OCI-LY1 (cell line): ENCODE results near the gene KRTAP10-2.

Source experiments
- EZH2 ChIP-seq: fragments of 200-600 bp; sonication (generic), shearing (Covaris generic); IDR thresholded peaks from 2 replicates; pipeline ENCODE4 v1.8.0; 2017; ENCODE audit warnings: borderline replicate concordance, mixed run types, mild to moderate bottlenecking, antibody characterized with exemption, low read length, moderate library complexity, mixed read lengths
- TF ChIP-seq, protein P1 (sequence below): fragments of 200-600 bp; sonication (generic), shearing (Covaris generic); IDR thresholded peaks from 2 replicates; pipeline ENCODE4 v1.5.1; 2017; ENCODE audit warnings: mild to moderate bottlenecking, antibody characterized with exemption, low read length, moderate library complexity, mixed read lengths

DNA sequence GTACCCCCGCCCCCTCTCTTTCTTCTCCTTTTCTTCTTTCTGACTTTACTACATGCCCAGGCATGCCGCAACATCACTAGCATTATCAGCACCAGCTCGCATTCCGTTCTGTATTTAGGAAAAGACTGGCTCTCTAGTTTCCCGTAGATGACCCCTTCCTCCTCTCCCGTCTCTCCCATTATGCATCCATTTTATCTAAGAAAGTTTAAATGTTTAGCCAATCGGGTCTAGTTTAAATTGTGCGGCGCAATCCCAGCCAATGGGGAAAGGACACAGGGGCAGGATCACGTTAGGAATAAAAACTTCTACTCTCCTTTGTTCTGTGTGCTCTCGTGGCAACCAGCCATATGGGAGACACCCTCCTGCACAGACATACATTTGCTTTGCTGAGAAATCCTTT, 46.8 kb upstream of the KRTAP10-2 start:
- TF ChIP-seq, protein P1, sequence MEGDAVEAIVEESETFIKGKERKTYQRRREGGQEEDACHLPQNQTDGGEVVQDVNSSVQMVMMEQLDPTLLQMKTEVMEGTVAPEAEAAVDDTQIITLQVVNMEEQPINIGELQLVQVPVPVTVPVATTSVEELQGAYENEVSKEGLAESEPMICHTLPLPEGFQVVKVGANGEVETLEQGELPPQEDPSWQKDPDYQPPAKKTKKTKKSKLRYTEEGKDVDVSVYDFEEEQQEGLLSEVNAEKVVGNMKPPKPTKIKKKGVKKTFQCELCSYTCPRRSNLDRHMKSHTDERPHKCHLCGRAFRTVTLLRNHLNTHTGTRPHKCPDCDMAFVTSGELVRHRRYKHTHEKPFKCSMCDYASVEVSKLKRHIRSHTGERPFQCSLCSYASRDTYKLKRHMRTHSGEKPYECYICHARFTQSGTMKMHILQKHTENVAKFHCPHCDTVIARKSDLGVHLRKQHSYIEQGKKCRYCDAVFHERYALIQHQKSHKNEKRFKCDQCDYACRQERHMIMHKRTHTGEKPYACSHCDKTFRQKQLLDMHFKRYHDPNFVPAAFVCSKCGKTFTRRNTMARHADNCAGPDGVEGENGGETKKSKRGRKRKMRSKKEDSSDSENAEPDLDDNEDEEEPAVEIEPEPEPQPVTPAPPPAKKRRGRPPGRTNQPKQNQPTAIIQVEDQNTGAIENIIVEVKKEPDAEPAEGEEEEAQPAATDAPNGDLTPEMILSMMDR: no peak
- TF ChIP-seq EZH2: no peak
